ENCODE measurements around the gene CYSLTR2.

- TF ChIP-seq CTCF (conservative IDR thresholded peaks at IDR 0.05; ENCODE audit: low read length) (no peak), EZH2phosphoT487 (IDR thresholded peaks at IDR 0.05; ENCODE audit: borderline replicate concordance, low read depth, low read length) (no peak)
These were observed 7.9 kb upstream of the CYSLTR2 start for GRCh38 chr13:48645845-48646244.
